ENCODE measurements around the gene LYPD1.

The LYPD1 gene

DNA sequence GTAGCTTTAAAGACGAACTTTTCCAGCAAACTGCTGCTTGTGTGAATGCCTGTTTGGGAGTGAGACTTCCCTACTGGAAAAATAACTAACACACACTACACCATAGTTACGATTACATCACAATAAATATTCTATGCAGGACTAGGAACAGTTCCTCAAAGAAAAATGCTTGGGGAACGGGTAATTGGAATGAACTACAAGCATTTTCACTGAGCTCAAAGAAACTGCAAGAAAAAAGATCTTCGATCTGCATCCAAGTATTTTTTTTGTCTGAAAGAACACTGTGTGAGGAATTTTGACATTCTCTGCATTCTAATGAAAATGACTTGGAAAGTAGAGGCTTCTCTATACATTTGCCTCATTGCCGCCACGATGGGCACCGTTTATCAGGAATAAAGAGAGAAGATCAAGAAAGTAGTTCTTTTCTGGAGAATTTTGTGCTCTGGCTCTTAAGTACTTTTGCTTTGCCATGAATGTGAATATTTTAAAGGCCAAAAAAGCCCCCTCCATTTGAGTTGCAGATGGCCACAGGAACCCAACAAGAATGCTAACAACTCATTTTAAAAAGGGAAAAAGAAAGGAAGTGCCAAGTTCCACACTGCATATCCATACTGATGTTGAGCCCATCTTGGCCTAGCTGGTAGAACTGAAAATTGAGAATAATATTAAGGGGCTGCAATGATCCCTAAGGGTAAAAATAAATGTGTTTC lies 13.6 kb downstream of the LYPD1 start:
- Histone ChIP-seq H2BK12ac (ENCODE audit: low read length) (no peak overlapping the region), H3K4me2 (ENCODE audit: insufficient read depth, low read length, poor library complexity, severe bottlenecking) (no peak overlapping the region), H2BK15ac (ENCODE audit: low read length) (no peak overlapping the region), H3K27me3 (ENCODE audit: control insufficient read depth in 3 of 3, insufficient read depth in 3 of 3, low read depth in 1 of 3, low read length in 3 of 3) (no peaks in the 10 kb centered on the region), H3K9ac (ENCODE audit: low read depth, low read length, poor library complexity) (no peak overlapping the region), H3K9me3 (replicated peaks in 1 of 2; ENCODE audit: control insufficient read depth in 2 of 2, insufficient read depth in 1 of 2, low read depth in 1 of 2, low read length in 2 of 2) (no peaks in the 10 kb centered on the region), H3K14ac (ENCODE audit: low read length) (no peak overlapping the region), H3K4ac (ENCODE audit: low read length) (no peak overlapping the region), H4K91ac (ENCODE audit: low read depth, low read length, poor library complexity) (no peak overlapping the region), H3K79me1 (ENCODE audit: low read depth, low read length) (no peaks in the 10 kb centered on the region), H2AFZ (ENCODE audit: low read length) (no peak overlapping the region), H2AK5ac (ENCODE audit: low read depth, low read length) (no peak overlapping the region), H3K18ac (ENCODE audit: low read length) (no peak overlapping the region), H2BK5ac (ENCODE audit: low read length) (no peak overlapping the region), H3K23ac (ENCODE audit: low read depth, low read length, poor library complexity) (no peak overlapping the region), H2BK120ac (ENCODE audit: low read depth, low read length) (no peak overlapping the region), H3K27ac (replicated peaks; ENCODE audit: low read length) (no peak overlapping the region), H3K4me1 (ENCODE audit: control insufficient read depth in 2 of 2, insufficient read depth in 1 of 2, low read depth in 1 of 2, low read length in 2 of 2) (peaks cover 2 to 11% of the 10 kb centered on the region in 2 donors), H3K4me3 (ENCODE audit: low read length in 2 of 2) (no peak overlapping the region), H4K8ac (ENCODE audit: low read depth, low read length) (no peak overlapping the region), H3K36me3 (replicated peaks in 1 of 2; ENCODE audit: control insufficient read depth in 2 of 2, insufficient read depth in 2 of 2, low read length in 2 of 2) (peaks cover 0 to 51% of the 10 kb centered on the region in 2 donors)
- DNase-seq (ENCODE audit: low spot score) = no peak
- no CpG with 5 or more reads among the region's 7 CpGs for WGBS, 2 donors (ENCODE audit: extremely low coverage in 2 of 2, insufficient read length in 2 of 2, insufficient replicate concordance in 1 of 2)

DNA sequence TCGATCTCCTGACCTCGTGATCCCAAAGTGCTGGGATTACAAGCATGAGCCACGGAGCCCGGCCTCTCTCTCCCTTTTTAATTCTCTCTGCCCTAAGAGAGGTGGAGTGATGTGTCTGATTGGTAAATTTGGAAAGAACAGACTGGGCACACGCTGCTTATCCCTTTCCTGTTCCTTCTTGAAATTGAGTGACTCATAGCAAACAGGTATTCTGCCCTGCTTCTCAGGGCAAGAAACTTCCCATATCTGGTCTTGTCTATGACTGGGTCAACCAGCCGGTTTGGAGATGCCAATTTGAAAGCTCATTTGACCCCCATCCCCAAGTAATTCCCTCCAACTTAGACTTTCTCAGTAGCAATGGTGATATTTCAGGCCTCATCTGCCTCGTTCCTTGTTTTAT lies 15.0 kb downstream of the LYPD1 start:
- no peak overlapping the region for H2AFZ ChIP-seq (ENCODE audit: low read length)
- H2BK5ac ChIP-seq (ENCODE audit: low read length) = no peak overlapping the region
- H3K18ac ChIP-seq (ENCODE audit: low read length) = no peak overlapping the region
- no peak overlapping the region for H4K91ac ChIP-seq (ENCODE audit: low read depth, low read length, poor library complexity)
- no peak overlapping the region for H2AK5ac ChIP-seq (ENCODE audit: low read depth, low read length)
- WGBS, 2 donors (ENCODE audit: extremely low coverage in 2 of 2, insufficient read length in 2 of 2, insufficient replicate concordance in 1 of 2) = no CpG with 5 or more reads among the region's 7 CpGs
- H2BK120ac ChIP-seq (ENCODE audit: low read depth, low read length) = no peak overlapping the region
- H2BK15ac ChIP-seq (ENCODE audit: low read length) = no peak overlapping the region
- H3K9ac ChIP-seq (ENCODE audit: low read depth, low read length, poor library complexity) = no peak overlapping the region
- no peak overlapping the region for H3K14ac ChIP-seq (ENCODE audit: low read length)
- H3K9me3 ChIP-seq (replicated peaks in 1 of 2; ENCODE audit: control insufficient read depth in 2 of 2, insufficient read depth in 1 of 2, low read depth in 1 of 2, low read length in 2 of 2) = no peaks in the 10 kb centered on the region
- H3K79me1 ChIP-seq (ENCODE audit: low read depth, low read length) = no peaks in the 10 kb centered on the region
- H2BK12ac ChIP-seq (ENCODE audit: low read length) = no peak overlapping the region
- no peak overlapping the region for H3K23ac ChIP-seq (ENCODE audit: low read depth, low read length, poor library complexity)
- peaks cover 2 to 11% of the 10 kb centered on the region in 2 donors for H3K4me1 ChIP-seq (ENCODE audit: control insufficient read depth in 2 of 2, insufficient read depth in 1 of 2, low read depth in 1 of 2, low read length in 2 of 2)
- no peak overlapping the region for H4K8ac ChIP-seq (ENCODE audit: low read depth, low read length)
- H3K27ac ChIP-seq (replicated peaks; ENCODE audit: low read length) = no peak overlapping the region
- H3K27me3 ChIP-seq (ENCODE audit: control insufficient read depth in 3 of 3, insufficient read depth in 3 of 3, low read depth in 1 of 3, low read length in 3 of 3) = no peaks in the 10 kb centered on the region
- H3K4me2 ChIP-seq (ENCODE audit: insufficient read depth, low read length, poor library complexity, severe bottlenecking) = no peak overlapping the region
- no peak overlapping the region for H3K4me3 ChIP-seq (ENCODE audit: low read length in 2 of 2)
- H3K4ac ChIP-seq (ENCODE audit: low read length) = no peak overlapping the region
- no peak for DNase-seq (ENCODE audit: low spot score)
- peaks cover 0 to 37% of the 10 kb centered on the region in 2 donors for H3K36me3 ChIP-seq (replicated peaks in 1 of 2; ENCODE audit: control insufficient read depth in 2 of 2, insufficient read depth in 2 of 2, low read length in 2 of 2)

DNA sequence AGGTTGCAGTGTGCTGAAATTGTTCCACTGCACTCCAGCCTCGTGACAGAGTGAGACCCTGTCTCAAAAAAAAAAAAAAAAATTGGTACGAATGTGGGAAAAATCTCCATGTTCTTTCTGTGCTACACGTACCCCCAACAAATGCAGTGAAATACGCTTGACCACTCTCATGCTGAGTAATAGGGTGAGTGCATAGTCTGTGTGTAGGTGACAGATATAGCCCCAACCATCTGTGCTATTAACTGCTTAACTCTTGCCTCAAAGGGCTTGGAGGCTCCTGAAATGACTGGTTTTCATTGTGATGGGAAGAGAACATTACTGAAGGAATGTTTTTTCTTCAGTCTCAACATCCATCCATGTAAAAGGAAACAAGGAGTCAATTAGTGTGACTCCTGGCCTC lies 15.7 kb downstream of the LYPD1 start:
- Histone ChIP-seq H2BK5ac (ENCODE audit: low read length) (no peak overlapping the region), H4K8ac (ENCODE audit: low read depth, low read length) (no peak overlapping the region), H3K4ac (ENCODE audit: low read length) (no peak overlapping the region), H2BK12ac (ENCODE audit: low read length) (no peak overlapping the region), H2AK5ac (ENCODE audit: low read depth, low read length) (no peak overlapping the region), H4K91ac (ENCODE audit: low read depth, low read length, poor library complexity) (no peak overlapping the region), H3K27me3 (ENCODE audit: control insufficient read depth in 3 of 3, insufficient read depth in 3 of 3, low read depth in 1 of 3, low read length in 3 of 3) (no peaks in the 10 kb centered on the region), H3K27ac (replicated peaks; ENCODE audit: low read length) (no peak overlapping the region), H3K9ac (ENCODE audit: low read depth, low read length, poor library complexity) (no peak overlapping the region), H2BK120ac (ENCODE audit: low read depth, low read length) (no peak overlapping the region), H3K18ac (ENCODE audit: low read length) (no peak overlapping the region), H3K4me2 (ENCODE audit: insufficient read depth, low read length, poor library complexity, severe bottlenecking) (no peak overlapping the region), H3K4me1 (ENCODE audit: control insufficient read depth in 2 of 2, insufficient read depth in 1 of 2, low read depth in 1 of 2, low read length in 2 of 2) (peaks cover 2 to 11% of the 10 kb centered on the region in 2 donors), H3K36me3 (replicated peaks in 1 of 2; ENCODE audit: control insufficient read depth in 2 of 2, insufficient read depth in 2 of 2, low read length in 2 of 2) (peaks cover 0 to 31% of the 10 kb centered on the region in 2 donors), H2AFZ (ENCODE audit: low read length) (no peak overlapping the region), H3K4me3 (ENCODE audit: low read length in 2 of 2) (no peak overlapping the region), H2BK15ac (ENCODE audit: low read length) (no peak overlapping the region), H3K79me1 (ENCODE audit: low read depth, low read length) (no peaks in the 10 kb centered on the region), H3K9me3 (replicated peaks in 1 of 2; ENCODE audit: control insufficient read depth in 2 of 2, insufficient read depth in 1 of 2, low read depth in 1 of 2, low read length in 2 of 2) (no peaks in the 10 kb centered on the region), H3K14ac (ENCODE audit: low read length) (no peak overlapping the region), H3K23ac (ENCODE audit: low read depth, low read length, poor library complexity) (no peak overlapping the region)
- no peak for DNase-seq (ENCODE audit: low spot score)
- no CpG with 5 or more reads among the region's 4 CpGs for WGBS, 2 donors (ENCODE audit: extremely low coverage in 2 of 2, insufficient read length in 2 of 2, insufficient replicate concordance in 1 of 2)

DNA sequence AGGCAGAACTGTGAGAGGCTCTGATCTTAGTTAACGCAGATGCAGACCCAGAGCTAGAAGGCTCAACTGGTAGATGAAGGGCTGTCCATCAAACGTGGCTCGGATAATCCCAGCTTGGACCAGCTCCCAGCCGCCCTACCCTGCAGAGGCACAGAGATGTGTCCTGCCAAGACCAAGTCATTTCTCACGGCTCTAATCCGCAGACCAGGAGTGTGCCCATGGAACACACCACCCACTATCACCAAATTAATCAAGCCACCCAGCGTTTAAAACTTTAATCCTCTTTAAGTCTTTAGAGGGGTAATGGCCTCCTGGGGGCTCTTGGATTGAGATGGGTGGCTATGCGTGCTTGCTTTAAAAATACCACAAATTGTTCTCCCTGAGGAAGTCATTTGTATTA lies 17.5 kb downstream of the LYPD1 start:
- Histone ChIP-seq H3K4me3 (ENCODE audit: low read length in 2 of 2) (no peak overlapping the region), H3K14ac (ENCODE audit: low read length) (no peak overlapping the region), H4K91ac (ENCODE audit: low read depth, low read length, poor library complexity) (no peak overlapping the region), H2BK12ac (ENCODE audit: low read length) (no peak overlapping the region), H3K9me3 (replicated peaks in 1 of 2; ENCODE audit: control insufficient read depth in 2 of 2, insufficient read depth in 1 of 2, low read depth in 1 of 2, low read length in 2 of 2) (no peaks in the 10 kb centered on the region), H3K9ac (ENCODE audit: low read depth, low read length, poor library complexity) (no peak overlapping the region), H3K4me2 (ENCODE audit: insufficient read depth, low read length, poor library complexity, severe bottlenecking) (no peak overlapping the region), H3K27ac (replicated peaks; ENCODE audit: low read length) (no peak overlapping the region), H2AFZ (ENCODE audit: low read length) (no peak overlapping the region), H3K27me3 (ENCODE audit: control insufficient read depth in 3 of 3, insufficient read depth in 3 of 3, low read depth in 1 of 3, low read length in 3 of 3) (no peaks in the 10 kb centered on the region), H3K79me1 (ENCODE audit: low read depth, low read length) (no peaks in the 10 kb centered on the region), H4K8ac (ENCODE audit: low read depth, low read length) (no peak overlapping the region), H3K36me3 (replicated peaks in 1 of 2; ENCODE audit: control insufficient read depth in 2 of 2, insufficient read depth in 2 of 2, low read length in 2 of 2) (peaks cover 0 to 12% of the 10 kb centered on the region in 2 donors), H3K18ac (ENCODE audit: low read length) (no peak overlapping the region), H3K23ac (ENCODE audit: low read depth, low read length, poor library complexity) (no peak overlapping the region), H2BK5ac (ENCODE audit: low read length) (no peak overlapping the region), H2BK15ac (ENCODE audit: low read length) (no peak overlapping the region), H3K4ac (ENCODE audit: low read length) (no peak overlapping the region), H2AK5ac (ENCODE audit: low read depth, low read length) (no peak overlapping the region), H3K4me1 (ENCODE audit: control insufficient read depth in 2 of 2, insufficient read depth in 1 of 2, low read depth in 1 of 2, low read length in 2 of 2) (peaks cover 2 to 11% of the 10 kb centered on the region in 2 donors), H2BK120ac (ENCODE audit: low read depth, low read length) (no peak overlapping the region)
- DNase-seq (ENCODE audit: low spot score) = no peak
- WGBS, 2 donors (ENCODE audit: extremely low coverage in 2 of 2, insufficient read length in 2 of 2, insufficient replicate concordance in 1 of 2) = no CpG with 5 or more reads among the region's 8 CpGs
